Sciatic nerve (tissue), 2 donors: ENCODE results near the gene RIMBP2. TPM values are rescaled to one million over a fixed set of nuclear protein-coding genes. Genes with fewer than 3 reads are reported as not detected.

Experiments used
- ATAC-seq: fragments of 200-7000 bp; cut with Tn5 transposase; one replicate; pipeline ENCODE4 v1.9.1; 2020; ENCODE audit warnings: mild to moderate bottlenecking, moderate library complexity
- DNase-seq: peaks from one replicate; pipeline ENCODE4 v3.0.0-alpha.2; 2020; ENCODE audit warnings: low spot score
- intact Hi-C: fragments of 100-400 bp; cut with DNase I; formaldehyde crosslinking; loops from one replicate; pipeline ENCODE4 v1.14.2; 2022
- total RNA-seq: library from RNA; stranded (reverse); fragmentation: NEBNext Ultra II Directional; extraction: Animal tissue kit (Norgen Biotek cat#: 25700); gene quantifications from one replicate; pipeline ENCODE4 v1.2.1, GENCODE V29; 2021
- donor health status: DM: no; HTN: no; CAD: no.
- donor health status: DM: no; HTN: no; CAD: no.

RIMBP2 gene
- total RNA-seq, 1 donor from 2014 or later = 1.6 TPM

- ATAC-seq (no peak), DNase-seq (no peak)
- intact Hi-C loops = no loop called here
Measured at GRCh38 chr12:130357241-130357640, 358.9 kb downstream of the RIMBP2 start.

GRCh38 chr12:130356222-130356621 is 359.9 kb downstream of the RIMBP2 start:
- DNase-seq (no peak), ATAC-seq (no peak)
- intact Hi-C loops = no loop called here

- intact Hi-C loops = no loop called here
- no peak for ATAC-seq
Measured at GRCh38 chr12:130354407-130354806, 361.7 kb downstream of the RIMBP2 start.

GRCh38 chr12:130353081-130353480 is 363.0 kb downstream of the RIMBP2 start:
- no peak for DNase-seq
- intact Hi-C loops = no loop called here
- no peak for ATAC-seq

More at GRCh38 chr12:130354407-130354806, 361.7 kb downstream of the RIMBP2 start:
- no peak for DNase-seq

GRCh38 chr12:130351326-130351725 is 364.8 kb downstream of the RIMBP2 start:
- ATAC-seq = no peak
- no peak for DNase-seq
- intact Hi-C loops = no loop called here

- DNase-seq (no peak), ATAC-seq (no peak)
- intact Hi-C loops = no loop called here
Measured at GRCh38 chr12:130350715-130351114, 365.4 kb downstream of the RIMBP2 start.

GRCh38 chr12:130347588-130347987 is 368.5 kb downstream of the RIMBP2 start:
- ATAC-seq (no peak), DNase-seq (no peak)
- intact Hi-C loops = no loop called here

Other genes with a start within 250 kb of the RIMBP2 start
- gene STX2, start 123.0 kb upstream of the RIMBP2 start, total RNA-seq = 35.0 TPM
- 223 TPM for gene RAN, start 155.8 kb upstream of the RIMBP2 start, total RNA-seq
- 224 TPM for gene ADGRD1, start 237.6 kb upstream of the RIMBP2 start, total RNA-seq